NCI-H774 (cell line): ENCODE measurements around the gene C5orf58.

Experiments used
- DNase-seq: peaks from one replicate; lab custom pipeline; 2025; lab: John Stamatoyannopoulos, UW

Gene C5orf58

GRCh38 chr5:170232786-170233185, at the start of gene C5orf58:
Gene C5orf58 (plus strand): TSS chr5:170232985. CDS start chr5:170234977, 1,992 bp downstream.
- DNase-seq: no peak

- DNase-seq: peak; percentile 57
These were observed 48.7 kb upstream of the C5orf58 start for GRCh38 chr5:170183816-170184687.

- no peak for DNase-seq
These were observed 48.0 kb upstream of the C5orf58 start for GRCh38 chr5:170184737-170185136.

- no peak for DNase-seq
These were observed 46.6 kb upstream of the C5orf58 start for GRCh38 chr5:170186156-170186555.

GRCh38 chr5:170186856-170187255, 45.9 kb upstream of the C5orf58 start:
- no peak for DNase-seq

GRCh38 chr5:170190436-170191134, 42.2 kb upstream of the C5orf58 start:
- DNase-seq: no peak

- DNase-seq: no peak
These were observed 40.0 kb upstream of the C5orf58 start for GRCh38 chr5:170192829-170193228.

- no peak for DNase-seq
These were observed 36.8 kb upstream of the C5orf58 start for GRCh38 chr5:170195961-170196360.

- DNase-seq: no peak
These were observed 31.9 kb upstream of the C5orf58 start for GRCh38 chr5:170200876-170201275.

GRCh38 chr5:170201311-170201710, 31.5 kb upstream of the C5orf58 start:
- DNase-seq: no peak

- no peak for DNase-seq
These were observed 30.7 kb upstream of the C5orf58 start for GRCh38 chr5:170202117-170202516.

- DNase-seq: no peak
These were observed 28.6 kb upstream of the C5orf58 start for GRCh38 chr5:170204202-170204601.

GRCh38 chr5:170206216-170206615, 26.6 kb upstream of the C5orf58 start:
- DNase-seq: no peak

- no peak for DNase-seq
These were observed 25.8 kb upstream of the C5orf58 start for GRCh38 chr5:170206958-170207357.

- no peak for DNase-seq
These were observed 21.0 kb upstream of the C5orf58 start for GRCh38 chr5:170211575-170212334.

GRCh38 chr5:170216257-170216864, 16.4 kb upstream of the C5orf58 start:
- peak; percentile 54 for DNase-seq

- DNase-seq: no peak
These were observed 15.0 kb upstream of the C5orf58 start for GRCh38 chr5:170217831-170218230.

GRCh38 chr5:170218726-170219125, 14.1 kb upstream of the C5orf58 start:
- DNase-seq: no peak

GRCh38 chr5:170219615-170220014, 13.2 kb upstream of the C5orf58 start:
- DNase-seq: no peak

- no peak for DNase-seq
These were observed 12.6 kb upstream of the C5orf58 start for GRCh38 chr5:170220191-170220590.

GRCh38 chr5:170221327-170221741, 11.5 kb upstream of the C5orf58 start:
- no peak for DNase-seq

GRCh38 chr5:170223360-170223759, 9.4 kb upstream of the C5orf58 start:
- DNase-seq: no peak
